Measurements from ENCODE around the gene DLGAP1.

DNA sequence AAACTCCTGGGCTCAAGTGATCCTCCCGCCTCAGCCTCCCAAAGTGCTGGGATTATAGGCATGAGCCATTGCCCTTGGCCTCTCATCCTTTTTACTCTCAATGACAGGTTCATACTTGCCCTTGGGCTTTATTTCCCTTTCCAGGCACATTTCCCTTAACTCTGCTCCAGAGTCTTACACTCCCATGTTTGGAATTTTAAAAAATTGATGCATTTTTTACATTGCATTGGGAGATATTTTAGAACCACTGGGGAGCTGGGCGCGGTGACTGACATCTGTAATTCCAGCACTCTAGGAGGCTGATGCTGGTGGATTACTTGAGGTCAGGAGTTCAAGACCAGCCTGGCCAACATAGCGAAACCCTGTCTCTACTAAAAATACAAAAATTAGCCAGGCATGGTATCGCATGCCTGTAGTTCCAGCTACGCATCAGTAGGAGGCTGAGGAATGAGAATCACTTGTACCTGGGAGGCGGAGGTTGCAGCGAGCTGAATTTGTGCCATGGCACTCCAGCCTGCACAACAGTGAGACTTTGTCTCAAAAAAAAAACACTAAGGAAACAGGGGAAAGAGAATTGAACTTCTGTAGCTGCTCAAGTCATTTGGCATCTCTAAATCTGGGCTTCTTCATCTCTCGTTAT is 986.9 kb downstream of the DLGAP1 start:
- TF ChIP-seq NR2F1 (CRISPR knock-in tag; IDR thresholded peaks at IDR 0.05) (no peak), TAF1 (CRISPR knock-in tag; IDR thresholded peaks at IDR 0.05) (no peak), POLR2A (IDR thresholded peaks at IDR 0.05; ENCODE audit: insufficient read depth in 1 of 2, low read depth in 2 of 2, low read length in 2 of 2) (no peak), IRF2 (CRISPR knock-in tag; IDR thresholded peaks at IDR 0.05) (no peak), RAD21 (CRISPR knock-in tag; IDR thresholded peaks at IDR 0.05) (no peak), FOXO1 (CRISPR knock-in tag; IDR thresholded peaks at IDR 0.05) (no peak), PBX3 (CRISPR knock-in tag; IDR thresholded peaks at IDR 0.05; ENCODE audit: borderline replicate concordance) (no peak), MEIS1 (CRISPR knock-in tag; IDR thresholded peaks at IDR 0.05; ENCODE audit: borderline replicate concordance) (no peak), REPIN1 (CRISPR knock-in tag; IDR thresholded peaks at IDR 0.05; ENCODE audit: borderline replicate concordance, low read depth) (no peak), RBM22 (optimal IDR thresholded peaks at IDR 0.05; ENCODE audit: low read length) (no peak), TGIF2 (CRISPR knock-in tag; IDR thresholded peaks at IDR 0.05) (no peak), REST (IDR thresholded peaks at IDR 0.05; ENCODE audit: borderline replicate concordance in 1 of 2, low read depth in 1 of 2, low read length in 2 of 2) (no peak), ZIK1 (CRISPR knock-in tag; IDR thresholded peaks at IDR 0.05; ENCODE audit: borderline replicate concordance, low read depth) (no peak)
- TF ChIP-seq, protein P1, sequence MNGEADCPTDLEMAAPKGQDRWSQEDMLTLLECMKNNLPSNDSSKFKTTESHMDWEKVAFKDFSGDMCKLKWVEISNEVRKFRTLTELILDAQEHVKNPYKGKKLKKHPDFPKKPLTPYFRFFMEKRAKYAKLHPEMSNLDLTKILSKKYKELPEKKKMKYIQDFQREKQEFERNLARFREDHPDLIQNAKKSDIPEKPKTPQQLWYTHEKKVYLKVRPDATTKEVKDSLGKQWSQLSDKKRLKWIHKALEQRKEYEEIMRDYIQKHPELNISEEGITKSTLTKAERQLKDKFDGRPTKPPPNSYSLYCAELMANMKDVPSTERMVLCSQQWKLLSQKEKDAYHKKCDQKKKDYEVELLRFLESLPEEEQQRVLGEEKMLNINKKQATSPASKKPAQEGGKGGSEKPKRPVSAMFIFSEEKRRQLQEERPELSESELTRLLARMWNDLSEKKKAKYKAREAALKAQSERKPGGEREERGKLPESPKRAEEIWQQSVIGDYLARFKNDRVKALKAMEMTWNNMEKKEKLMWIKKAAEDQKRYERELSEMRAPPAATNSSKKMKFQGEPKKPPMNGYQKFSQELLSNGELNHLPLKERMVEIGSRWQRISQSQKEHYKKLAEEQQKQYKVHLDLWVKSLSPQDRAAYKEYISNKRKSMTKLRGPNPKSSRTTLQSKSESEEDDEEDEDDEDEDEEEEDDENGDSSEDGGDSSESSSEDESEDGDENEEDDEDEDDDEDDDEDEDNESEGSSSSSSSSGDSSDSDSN (CRISPR knock-in tag; IDR thresholded peaks at IDR 0.05), result no peak

All from HepG2 (cell line).